OCI-LY7 (cell line): ENCODE data around the gene HOXA3.

Experiments
- EZH2phosphoT487 ChIP-seq: fragments of 200-600 bp; sonication (generic); IDR thresholded peaks from 2 replicates; pipeline ENCODE4 v1.6.1; 2018; ENCODE audit warnings: low read depth, borderline replicate concordance, mild to moderate bottlenecking, mixed run types, antibody characterized with exemption, low read length, moderate library complexity, mixed read lengths
- TF ChIP-seq, protein P1 (sequence below): fragments of 200-600 bp; sonication (generic); conservative IDR thresholded peaks from 2 replicates; pipeline ENCODE4 v1.5.1; 2014; ENCODE audit warnings: mild to moderate bottlenecking, antibody characterized with exemption, low read length, moderate library complexity, mixed read lengths

DNA sequence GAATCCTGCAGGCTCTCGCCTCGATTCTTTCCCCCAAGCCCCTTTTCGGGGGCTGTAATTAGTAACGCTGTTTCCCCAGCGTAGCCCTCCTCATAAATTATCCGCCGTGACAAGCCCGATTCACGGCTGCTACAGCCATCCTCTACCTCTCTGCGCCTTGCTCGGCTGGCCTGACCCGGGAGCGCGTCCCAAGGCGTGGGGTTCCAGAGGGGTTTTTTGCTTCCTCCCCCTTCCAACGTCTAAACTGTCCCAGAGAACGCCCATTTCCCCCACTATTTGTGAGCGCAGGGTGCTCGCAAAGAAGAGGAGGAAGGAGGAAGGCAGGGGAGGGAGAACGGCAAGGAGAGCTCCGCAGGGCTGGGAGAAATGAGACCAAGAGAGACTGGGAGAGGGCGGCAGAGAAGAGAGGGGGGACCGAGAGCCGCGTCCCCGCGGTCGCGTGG, 9.8 kb downstream of the HOXA3 start:
- TF ChIP-seq, protein P1, sequence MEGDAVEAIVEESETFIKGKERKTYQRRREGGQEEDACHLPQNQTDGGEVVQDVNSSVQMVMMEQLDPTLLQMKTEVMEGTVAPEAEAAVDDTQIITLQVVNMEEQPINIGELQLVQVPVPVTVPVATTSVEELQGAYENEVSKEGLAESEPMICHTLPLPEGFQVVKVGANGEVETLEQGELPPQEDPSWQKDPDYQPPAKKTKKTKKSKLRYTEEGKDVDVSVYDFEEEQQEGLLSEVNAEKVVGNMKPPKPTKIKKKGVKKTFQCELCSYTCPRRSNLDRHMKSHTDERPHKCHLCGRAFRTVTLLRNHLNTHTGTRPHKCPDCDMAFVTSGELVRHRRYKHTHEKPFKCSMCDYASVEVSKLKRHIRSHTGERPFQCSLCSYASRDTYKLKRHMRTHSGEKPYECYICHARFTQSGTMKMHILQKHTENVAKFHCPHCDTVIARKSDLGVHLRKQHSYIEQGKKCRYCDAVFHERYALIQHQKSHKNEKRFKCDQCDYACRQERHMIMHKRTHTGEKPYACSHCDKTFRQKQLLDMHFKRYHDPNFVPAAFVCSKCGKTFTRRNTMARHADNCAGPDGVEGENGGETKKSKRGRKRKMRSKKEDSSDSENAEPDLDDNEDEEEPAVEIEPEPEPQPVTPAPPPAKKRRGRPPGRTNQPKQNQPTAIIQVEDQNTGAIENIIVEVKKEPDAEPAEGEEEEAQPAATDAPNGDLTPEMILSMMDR: no peak
- TF ChIP-seq EZH2phosphoT487: no peak
